Fibroblast of the conjunctiva (primary cell): ENCODE measurements around the gene ALG11.

Experiments used
- DNase-seq: peaks from one replicate; pipeline ENCODE4 v3.0.0-alpha.2; 2010; ENCODE audit warnings: low read depth

Gene ALG11

DNA sequence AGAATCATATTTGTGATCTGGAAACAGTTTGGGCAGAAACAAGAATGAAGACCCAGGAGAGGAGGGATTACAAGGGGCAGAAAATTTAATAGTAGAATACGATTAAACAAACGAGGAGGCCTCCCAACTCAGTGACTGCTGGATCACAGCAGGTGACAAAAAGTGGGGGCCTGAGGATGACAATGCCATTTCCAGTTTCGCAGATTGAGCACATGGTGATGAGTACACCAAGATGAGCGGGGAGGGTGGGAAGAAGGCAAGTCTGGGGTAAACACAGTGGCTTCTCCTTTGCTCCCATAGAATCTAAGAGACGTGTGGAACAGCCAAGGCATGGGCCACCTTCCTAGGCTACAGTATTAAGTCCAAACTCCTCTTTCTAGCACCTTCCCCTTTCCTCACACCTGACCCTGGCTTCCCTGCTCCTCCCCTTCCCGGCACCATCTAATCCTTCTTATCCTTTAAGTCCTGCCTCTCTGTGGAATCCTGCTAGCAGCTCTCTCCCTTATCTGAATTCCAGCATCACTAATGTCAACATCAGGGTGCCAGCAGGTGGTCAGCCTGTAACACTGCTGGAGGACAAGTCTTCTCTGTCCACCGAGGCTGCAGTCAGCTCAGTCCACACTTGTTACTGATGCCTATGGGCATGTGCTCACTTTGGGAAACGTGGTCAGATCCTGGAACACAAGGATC, 14.4 kb upstream of the ALG11 start:
- no peak for DNase-seq

DNA sequence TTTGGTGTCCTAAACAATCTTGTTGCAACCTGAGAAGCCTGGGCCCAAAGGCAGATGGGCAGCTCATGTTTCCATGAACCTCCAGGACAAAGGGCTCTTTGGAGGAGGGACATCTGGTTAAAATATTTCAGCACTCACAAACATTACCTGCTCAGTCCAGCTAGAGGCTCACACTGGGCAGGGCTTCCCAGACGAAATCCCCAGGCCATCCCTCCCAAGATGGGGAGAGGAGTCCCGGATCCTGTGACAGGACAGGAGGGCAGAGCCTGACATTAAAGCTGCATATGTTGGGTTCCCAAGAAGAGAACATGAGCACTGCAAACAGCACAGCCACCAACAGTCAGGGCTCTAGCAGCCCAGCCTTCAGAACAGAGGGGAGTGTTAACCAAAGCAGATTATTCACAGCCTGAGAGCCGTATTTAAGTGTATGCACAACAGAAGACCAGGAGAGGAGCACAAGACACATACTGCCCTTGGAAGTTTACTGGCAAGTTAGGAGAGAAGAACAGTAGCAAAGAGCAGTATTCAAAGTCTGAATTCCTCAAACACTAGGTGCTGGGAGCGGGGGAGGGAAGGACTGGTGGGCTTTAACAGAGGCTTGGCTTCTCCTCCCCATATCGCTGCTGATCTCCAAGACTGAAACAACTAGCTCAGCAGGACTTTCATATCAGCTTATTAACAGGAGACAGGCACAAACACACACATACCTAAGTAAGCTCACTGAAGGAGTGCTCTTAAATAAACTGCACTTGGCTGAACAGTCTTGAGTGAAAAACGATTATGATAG, 13.3 kb upstream of the ALG11 start:
- no peak for DNase-seq

- no peak for DNase-seq
Observed at GRCh38 chr13:51999510-51999911, 12.7 kb upstream of the ALG11 start.

GRCh38 chr13:51999921-52000320, 12.3 kb upstream of the ALG11 start:
- no peak for DNase-seq

DNA sequence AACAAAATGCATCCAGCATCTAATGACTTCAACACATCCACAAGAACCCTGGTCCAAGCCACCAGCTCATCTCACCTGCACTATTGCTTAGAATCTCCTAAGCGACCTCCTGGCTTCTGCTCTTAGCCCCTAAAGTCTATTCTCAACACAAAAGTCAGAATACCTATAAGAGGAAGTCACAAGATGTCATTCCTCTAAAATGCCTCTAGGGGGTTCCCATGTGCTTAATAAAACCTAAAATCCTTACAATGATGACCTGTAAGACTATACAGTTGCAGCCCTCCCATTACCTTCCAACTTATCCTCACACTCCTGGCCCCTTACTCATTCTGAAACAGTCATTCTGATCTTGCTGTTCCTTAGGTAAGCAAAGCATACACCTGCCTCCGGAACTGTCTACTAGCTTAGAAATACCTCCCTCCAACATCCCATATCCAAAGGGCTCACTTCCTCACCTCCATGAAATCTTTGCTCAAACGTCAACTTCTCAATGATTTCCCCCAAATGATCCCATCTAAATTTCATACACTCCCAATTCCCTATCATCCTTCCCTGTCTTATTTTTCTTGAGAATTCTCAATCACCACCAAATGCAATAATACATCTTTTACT, 11.0 kb upstream of the ALG11 start:
- peak; percentile 47 for DNase-seq

DNA sequence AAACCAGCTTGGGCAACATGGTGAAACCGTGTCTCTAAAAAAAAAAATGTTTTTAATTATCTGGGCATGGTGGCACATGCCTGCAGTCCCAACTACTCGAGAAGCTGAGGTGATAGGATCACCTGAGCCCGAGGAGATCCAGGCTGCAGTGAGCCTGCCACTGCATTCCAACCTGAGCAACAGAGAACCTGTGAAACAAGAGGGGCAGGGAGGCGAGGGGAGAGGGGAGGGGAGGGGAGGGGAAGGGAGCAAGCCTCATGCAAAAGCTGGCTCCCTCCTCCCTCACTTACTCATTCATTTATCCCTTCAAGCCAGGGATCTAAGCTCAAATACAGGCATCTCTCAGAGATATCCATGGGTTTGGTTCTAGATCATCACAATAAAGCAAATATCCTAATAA, 9.8 kb upstream of the ALG11 start:
- DNase-seq: no peak

DNA sequence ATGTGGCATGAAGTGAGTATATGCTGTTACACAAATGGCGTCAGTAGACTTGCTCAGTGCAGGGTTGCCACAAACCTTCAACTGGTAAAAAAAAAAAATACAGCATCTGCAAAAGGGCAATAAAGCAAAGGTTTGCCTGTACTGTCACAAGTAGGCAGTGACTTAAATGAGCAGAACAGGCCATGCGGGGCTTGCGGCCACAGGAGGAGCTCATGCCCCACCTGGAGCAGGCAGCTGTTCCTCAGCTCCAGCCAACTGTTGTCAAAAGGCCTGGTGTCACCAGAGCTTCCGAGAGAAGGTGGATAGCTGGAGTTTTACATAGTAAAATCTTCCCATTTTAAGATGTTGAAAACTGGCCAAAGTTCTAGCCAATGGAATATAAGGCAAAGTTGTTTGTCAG, 8.7 kb upstream of the ALG11 start:
- no peak for DNase-seq

DNA sequence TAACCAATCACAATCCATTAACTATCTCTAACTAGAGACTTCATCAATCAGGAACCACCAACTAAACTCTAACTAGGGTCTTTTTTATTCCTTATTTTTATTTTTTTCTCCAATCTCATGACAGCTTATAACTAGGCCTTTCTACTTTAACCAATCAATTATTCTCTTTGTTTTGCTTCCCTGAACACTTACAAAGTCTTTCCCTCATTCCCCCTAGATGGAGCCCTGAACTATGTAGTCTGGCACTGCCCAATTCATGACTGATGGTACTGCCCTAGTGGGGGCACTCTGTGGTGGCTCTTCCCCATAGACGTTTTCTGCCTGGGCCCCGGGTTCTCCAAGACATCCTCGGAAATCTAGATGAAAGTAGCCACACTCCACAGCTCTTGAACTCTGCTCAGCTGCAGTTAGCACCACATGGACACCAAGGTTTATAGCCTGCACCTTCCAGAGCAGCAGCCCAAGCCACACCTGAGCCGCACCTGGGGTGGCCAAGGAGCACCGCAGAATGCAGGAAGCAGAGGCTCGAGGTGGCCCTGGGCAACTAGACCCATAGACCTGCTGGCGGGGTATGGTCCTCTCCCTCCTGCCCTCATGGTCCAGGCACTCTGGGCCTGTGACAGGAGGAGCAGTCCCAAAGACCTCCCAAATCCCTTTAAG, 7.6 kb upstream of the ALG11 start:
- DNase-seq: no peak

DNA sequence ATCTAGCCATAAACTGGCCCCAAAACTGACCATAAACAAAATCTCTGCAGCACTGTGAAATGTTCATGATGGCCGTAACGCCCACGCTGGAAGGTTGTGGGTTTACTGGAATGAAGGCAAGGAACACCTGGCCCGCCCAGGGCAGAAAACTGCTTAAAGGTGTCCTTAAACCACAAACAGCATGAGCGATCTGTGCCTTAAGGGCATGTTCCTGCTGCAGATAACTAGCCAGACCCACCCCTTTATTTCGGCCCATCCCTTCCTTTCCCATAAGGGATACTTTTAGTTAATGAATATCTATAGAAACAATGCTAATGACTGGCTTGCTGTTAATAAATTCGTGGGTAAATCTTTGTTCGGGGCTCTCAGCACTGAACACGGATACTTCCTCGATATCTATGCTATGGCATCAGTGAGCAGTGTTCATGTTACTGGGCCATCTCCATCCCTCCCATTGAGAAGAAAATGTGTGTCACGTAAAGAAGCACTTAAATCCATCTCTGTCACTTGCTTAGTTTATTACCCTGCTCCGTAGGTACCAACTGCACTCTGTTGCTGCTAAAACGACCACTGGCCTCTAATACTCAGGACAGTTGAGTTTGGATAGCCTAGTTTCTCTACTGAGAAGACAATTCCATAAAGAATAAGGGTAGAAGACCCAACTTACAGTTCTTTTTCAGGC, 6.2 kb upstream of the ALG11 start:
- DNase-seq: no peak

- DNase-seq: no peak
Observed at GRCh38 chr13:52006523-52007245, 5.5 kb upstream of the ALG11 start.

DNA sequence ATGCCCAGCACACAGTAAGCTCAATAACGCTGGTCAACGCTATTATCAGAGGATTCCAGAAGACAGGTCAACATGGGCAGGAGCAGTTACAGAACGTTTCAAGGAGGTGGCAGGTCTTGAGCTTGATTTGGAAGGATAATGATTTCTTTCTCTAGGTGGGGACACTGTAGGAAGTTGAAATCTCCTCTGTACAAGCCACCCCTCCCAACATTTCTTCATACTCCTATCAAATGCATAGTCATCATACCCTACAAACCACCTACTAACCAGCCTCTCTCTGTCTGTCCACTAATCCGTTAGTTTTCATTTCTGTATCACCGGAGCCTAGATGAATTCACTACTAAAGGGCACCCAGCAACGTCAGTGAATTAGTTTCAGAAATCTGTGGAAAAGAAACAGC, 2.3 kb upstream of the ALG11 start:
- DNase-seq: no peak

GRCh38 chr13:52010890-52011631, 1.1 kb upstream of the ALG11 start, which contains the start of gene ATP7B:
TSS of gene ATP7B (minus strand) at chr13:52011450. CDS start at chr13:52011337, 113 bp downstream.
- DNase-seq: no peak

DNA sequence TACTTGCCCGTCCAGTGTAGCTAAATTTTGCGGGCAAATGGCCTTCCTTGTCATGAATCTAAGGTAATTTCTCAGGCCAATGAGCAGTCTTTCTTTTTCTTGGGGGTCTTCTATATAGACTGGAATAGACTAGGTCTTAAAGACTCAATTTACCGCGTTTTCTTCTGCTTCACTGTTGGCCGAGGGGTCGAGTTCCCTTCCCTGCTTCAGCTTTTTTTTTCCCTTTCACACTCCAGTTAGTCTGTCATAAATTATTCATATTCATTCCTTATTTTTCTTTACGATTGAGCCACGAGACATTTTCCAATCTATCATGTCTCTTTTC, 276 bp downstream of the ALG11 start:
- no peak for DNase-seq

- no peak for DNase-seq
Observed at GRCh38 chr13:52016296-52016695, 4.1 kb downstream of the ALG11 start.

GRCh38 chr13:52020191-52020590, 8.0 kb downstream of the ALG11 start:
- DNase-seq: no peak

- no peak for DNase-seq
Observed at GRCh38 chr13:52022356-52022755, 10.2 kb downstream of the ALG11 start.

DNA sequence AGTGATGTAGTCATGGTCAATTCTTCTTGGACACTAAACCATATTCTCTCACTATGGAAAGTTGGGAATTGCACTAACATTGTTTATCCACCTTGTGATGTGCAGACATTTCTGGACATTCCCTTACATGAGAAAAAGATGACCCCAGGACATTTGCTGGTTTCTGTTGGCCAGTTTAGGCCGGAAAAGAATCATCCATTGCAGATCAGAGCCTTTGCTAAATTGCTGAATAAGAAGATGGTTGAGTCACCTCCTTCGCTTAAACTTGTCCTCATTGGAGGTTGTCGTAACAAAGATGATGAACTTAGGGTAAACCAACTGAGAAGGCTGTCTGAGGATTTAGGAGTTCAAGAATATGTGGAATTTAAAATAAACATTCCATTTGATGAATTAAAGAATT, 12.3 kb downstream of the ALG11 start, which contains the start of gene UTP14C:
Gene UTP14C (plus strand): TSS at position 211 of the 400 bp plus-strand sequence. CDS start 4,114 bp downstream, outside the sequence.
- DNase-seq: no peak

GRCh38 chr13:52025475-52026245, 13.5 kb downstream of the ALG11 start:
- DNase-seq: no peak

GRCh38 chr13:52026246-52026626, 14.0 kb downstream of the ALG11 start:
- no peak for DNase-seq

DNA sequence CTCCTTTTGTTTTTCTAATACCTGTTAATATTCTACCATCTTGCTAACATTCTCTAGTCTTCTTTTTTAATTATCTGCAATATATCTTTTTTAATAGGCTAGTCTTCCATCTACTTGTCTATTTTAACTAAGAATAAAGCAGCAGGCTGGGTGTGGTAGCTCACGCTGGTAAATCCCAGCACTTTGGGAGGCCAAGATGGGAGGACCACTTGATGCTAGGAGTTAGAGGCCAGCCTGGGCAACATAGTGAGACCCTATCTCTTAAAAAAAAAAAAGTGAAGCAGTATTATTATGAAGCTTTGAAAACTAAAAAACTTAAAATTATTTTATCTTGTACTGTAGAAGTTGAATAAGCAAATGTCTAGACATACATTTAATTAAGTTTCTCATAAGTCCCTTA, 15.6 kb downstream of the ALG11 start:
- no peak for DNase-seq
